AML-193 (cell line): ENCODE data around the gene MIX23.
A peak's percentile ranks its signal among the peaks of the same experiment; 100 is the strongest.

Experiments used
- DNase-seq, 2 experiments: peaks; one replicate each; lab custom pipeline; 2025; lab: John Stamatoyannopoulos, UW

The MIX23 gene

GRCh38 chr3:122351612-122352011 is 31.4 kb downstream of the MIX23 start:
- no peak for DNase-seq

DNA sequence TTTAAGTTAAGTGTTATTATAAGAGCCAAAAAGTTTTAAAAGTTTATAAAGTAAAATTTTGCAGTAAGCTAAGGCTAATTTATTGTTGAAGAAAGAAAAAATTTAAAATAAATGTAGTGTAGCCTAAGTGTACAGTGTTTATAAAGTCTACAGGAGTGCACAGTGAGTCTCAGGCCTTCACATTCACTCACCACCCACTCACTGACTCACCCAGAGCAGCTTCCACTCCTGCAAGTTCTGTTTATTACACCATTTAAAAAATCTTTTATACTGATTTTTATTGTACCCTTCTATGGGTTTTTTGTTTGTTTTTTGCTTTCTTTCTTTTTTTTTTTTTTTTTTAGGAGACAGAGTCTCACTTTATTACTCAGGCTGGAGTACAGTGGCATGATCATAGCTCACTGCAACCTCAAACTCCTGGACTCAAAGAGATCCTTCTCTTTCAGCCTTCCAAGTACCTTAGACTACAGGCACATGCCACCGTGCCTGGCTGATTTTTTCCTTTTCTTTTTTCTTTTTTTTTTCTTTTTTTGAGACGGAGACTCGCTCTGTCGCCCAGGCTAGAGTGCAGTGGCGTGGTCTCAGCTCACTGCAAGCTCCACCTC is 32.1 kb downstream of the MIX23 start:
- no peak for DNase-seq

GRCh38 chr3:122349171-122349570 is 33.9 kb downstream of the MIX23 start:
- DNase-seq, result no peak

GRCh38 chr3:122343654-122344053 is 39.4 kb downstream of the MIX23 start:
- no peak for DNase-seq

GRCh38 chr3:122342803-122343202 is 40.2 kb downstream of the MIX23 start:
- DNase-seq, result no peak

DNA sequence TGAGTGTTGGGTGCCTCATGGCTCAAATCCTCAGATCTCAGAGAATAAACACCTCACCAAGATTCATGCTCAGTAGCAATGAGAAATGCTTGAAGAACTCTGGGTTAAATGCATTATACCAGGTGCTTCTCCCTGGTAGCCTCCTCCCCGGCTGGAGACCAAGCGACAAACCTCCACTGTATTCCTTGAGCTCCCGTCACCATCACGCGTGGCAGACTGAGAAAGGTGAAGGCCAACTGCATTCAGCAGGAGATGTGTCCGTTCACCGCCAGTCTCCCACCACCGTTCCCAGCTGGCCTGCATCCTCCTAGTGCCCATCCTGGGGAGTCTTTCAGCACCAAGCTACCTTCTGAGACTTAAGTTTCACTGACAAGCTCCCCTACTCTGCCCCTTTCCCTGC is 50.5 kb downstream of the MIX23 start:
- no peak for DNase-seq

- DNase-seq, result no peak
These were observed 51.1 kb downstream of the MIX23 start for GRCh38 chr3:122331886-122332285.

DNA sequence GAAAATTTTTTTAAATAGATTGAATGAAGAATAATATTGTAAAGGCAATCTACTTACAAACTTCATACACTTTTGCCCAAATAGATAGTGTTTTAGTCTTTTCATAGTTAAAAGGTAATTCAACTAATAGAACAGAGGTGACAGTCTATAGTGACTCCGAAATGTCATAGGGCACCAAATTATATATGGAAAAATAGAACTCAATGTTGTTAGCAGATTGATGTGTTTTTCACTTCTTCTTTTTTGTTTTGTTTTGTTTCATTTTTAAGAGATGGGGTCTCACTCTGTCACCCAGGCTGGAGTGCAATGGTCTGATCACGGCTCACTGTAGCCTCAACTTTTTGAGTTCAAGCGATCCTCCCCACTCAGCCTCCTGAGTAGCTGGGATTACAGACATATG is 57.3 kb downstream of the MIX23 start:
- DNase-seq, result no peak

- peak; percentile 86 to 90 for DNase-seq
These were observed 58.1 kb downstream of the MIX23 start, which contains the start of gene CSTA for GRCh38 chr3:122324871-122325323. Gene CSTA (plus strand): TSS chr3:122325248. CDS start chr3:122325293, 45 bp downstream.

DNA sequence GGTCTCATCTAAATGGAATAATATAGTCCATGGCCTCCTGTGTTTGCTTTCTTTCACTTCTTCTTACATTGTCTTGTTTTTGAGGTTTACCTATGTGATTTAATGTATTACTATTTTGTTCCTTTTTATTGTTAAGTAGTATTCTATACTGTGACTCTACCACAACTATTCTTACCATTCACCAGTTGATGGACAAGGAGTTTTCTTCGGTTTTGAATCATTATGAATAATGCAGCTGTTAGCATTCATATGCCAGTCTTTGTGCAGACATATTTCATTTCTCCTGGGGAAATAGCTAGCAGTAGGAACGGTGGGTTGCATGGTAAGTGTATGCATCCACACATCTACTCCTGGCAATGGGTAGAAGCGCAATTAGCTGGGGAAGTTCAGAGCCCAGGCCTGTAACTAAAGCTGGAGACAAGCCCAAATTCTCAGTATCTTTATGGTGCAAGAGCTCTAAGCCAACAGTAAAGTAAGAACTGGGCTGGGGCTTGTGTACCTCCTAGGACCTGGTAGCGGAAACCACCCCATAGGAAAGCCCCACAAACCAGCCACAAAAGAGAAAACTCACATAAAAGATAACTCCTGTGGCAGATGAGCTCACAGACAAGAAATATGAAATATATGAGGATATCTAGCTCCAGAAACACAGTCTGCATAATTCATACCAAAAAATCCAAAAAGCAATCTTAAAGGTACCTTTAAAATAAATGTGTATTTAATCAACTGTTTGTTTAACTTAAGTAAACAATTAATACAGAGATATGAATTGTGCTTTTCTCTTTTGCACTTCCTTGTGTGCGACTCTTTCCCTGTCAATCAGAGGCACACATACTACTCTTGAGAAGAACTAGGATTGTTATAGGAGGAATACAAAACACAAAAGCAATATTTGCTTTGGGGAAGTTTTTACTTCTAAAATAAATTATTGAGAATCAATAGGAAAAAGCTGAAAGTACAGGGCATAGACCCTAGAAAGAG is 60.6 kb downstream of the MIX23 start:
- peak; percentile 18 to 25 for DNase-seq

DNA sequence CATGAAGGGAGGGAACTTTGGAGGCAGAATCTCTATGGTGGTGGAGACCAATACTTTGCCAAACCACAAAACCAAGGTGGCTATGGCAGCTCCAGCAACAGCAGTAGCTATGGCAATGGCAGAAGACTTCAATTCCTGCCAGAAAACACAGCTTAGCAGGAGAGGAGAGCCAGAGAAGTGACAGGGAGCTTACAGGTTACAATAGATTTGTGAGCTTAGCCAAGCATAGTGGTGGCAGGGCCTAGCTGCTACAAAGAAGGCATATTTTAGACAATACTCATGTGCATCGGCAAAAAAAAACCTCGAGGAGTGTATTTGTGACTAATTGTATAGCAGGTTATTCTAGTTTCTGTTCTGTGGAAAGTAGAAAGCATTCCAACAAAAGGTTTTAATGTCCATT is 64.4 kb downstream of the MIX23 start:
- no peak for DNase-seq

DNA sequence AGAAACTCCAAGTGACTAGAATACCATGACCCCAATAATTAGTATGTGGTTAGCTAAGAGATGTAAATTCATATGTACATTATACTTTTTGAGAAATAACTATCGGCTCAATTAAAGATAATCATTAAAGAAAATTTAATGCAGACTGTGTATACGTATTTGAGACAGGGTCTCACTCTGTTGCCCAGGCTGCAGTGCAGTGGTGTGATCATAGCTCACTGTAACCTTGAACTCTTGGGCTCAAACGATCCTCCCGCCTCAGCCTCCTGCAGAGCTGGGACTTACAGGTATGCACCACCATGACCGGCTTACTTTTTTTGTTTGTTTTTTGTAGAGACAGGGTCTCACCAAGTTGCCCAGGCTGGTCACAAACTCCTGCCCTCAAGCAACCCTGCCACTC is 66.7 kb downstream of the MIX23 start:
- no peak for DNase-seq

DNA sequence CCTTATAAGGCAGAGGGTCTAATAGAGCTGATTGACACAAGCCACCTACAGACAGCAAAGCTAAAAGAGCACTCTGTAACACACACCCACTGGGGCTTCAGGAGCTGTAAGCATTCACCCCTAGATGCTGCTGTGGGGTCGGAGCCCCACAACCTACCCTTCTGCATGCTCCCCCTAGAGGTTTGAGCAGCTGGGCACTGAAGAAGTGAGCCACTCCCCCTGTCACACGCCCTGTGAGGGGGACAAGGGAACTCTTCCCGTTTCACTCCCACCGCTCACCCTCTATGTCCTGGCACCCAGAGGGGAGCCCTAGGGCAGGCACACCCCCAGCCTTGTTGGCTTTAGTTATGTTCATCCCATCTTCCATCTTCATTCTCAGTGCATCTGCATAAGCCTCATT is 67.4 kb downstream of the MIX23 start:
- no peak for DNase-seq

GRCh38 chr3:122314228-122314876 is 68.7 kb downstream of the MIX23 start:
- no peak for DNase-seq

DNA sequence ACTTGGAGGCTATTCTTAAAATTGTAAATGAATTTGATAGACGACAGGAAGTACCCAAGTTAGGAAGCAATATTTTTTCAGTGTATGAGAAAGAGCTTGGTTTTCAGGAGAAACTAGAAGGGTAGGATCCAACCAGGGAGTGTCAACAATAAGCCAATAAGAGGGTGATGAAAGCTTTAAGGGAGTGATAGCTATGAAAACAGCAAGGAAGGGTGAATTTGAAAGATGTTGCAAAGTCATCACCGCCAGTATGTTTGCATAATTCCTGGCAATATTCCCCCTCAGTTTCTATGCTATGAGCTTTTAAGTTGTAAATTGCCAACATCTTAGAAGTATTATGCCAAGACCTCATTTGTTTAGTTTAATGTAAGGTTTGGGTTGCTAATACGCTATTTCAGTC is 69.8 kb downstream of the MIX23 start:
- peak; percentile 70 to 72 for DNase-seq

DNA sequence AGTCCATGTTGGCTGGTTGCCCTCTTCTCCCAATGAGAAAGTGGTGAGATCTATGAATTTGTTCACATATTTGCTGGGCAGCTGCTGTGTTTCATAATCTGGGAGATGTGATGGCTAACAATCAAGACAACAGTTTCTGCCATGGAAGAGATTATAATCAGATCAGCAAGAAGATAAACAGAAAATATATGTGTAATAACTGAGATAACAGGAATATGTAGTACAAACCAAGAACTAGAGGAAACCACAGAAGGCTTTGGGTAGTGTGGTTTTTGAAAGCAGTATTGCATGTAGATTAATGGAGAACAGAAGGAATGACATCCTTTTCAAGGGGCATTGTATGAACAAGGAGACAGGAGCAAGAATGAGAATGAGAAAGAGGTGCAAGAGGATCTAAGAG is 70.2 kb downstream of the MIX23 start:
- DNase-seq, result peak; percentile 60 to 70

DNA sequence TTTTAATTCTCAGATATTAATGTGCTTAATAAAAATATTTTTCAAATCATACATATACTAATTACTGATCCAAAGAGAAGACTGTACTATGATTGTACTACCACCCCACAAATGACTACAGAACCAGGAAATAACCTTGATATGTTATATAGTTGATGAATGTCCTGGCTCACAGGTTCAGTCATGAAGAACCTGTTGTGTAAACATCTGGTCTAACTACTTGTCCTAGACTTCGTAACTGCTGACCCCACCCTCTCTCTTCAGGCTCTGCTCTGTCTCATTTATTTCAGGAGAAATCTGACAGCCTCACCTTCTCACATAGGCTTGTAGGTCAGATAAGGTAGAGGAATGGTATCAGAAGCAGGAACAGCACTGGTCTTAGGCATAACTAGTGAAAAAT is 72.7 kb downstream of the MIX23 start:
- DNase-seq, result no peak
